Measurements from ENCODE around the gene RAI1. TPM values are rescaled to one million over a fixed set of nuclear protein-coding genes. Genes with fewer than 3 reads are reported as not detected.

RAI1 gene
- total RNA-seq, 1 donor from 2014 or later = 31.2 TPM

GRCh38 chr17:17729620-17730249, 48.5 kb downstream of the RAI1 start:
- ATAC-seq (ENCODE audit: low read depth) = peak; percentile 93
- H3K4me3 Mint-ChIP-seq = no peak overlapping the region
- TF ChIP-seq CTCF (IDR thresholded peaks at IDR 0.05) = no peak
- H3K27me3 Mint-ChIP-seq = no peaks in the 10 kb centered on the region
- no peak overlapping the region for H3K27ac Mint-ChIP-seq
- H3K36me3 Mint-ChIP-seq (ENCODE audit: low read depth) = no peaks in the 10 kb centered on the region
- DNase-seq = no peak
- no peaks in the 10 kb centered on the region for H3K9me3 Mint-ChIP-seq
- H3K4me1 Mint-ChIP-seq = peaks cover 16% of the 10 kb centered on the region
- CTCF ChIA-PET = interaction anchor here (0.7 to 1.0 kb wide), 2 partner anchors 18 to 48 kb away, joined by 3 read pairs; partner anchors contain the start of gene RAI1
- intact Hi-C loops (cut with micrococcal nuclease) = loop anchor here (2.0 kb wide), 3 partner anchors 19 to 131 kb away; no protein-coding TSS in a partner anchor
- POLR2A ChIA-PET = interaction anchor here (0.9 kb wide), 1 partner anchor 21 kb away, joined by 3 read pairs; no protein-coding TSS in a partner anchor

GRCh38 chr17:17730250-17730935, 49.1 kb downstream of the RAI1 start:
- DNase-seq = no peak
- TF ChIP-seq CTCF (IDR thresholded peaks at IDR 0.05) = no peak
- ChIA-PET CTCF (no interaction called here), POLR2A (no interaction called here)
- no peak overlapping the region for H3K4me3 Mint-ChIP-seq
- H3K36me3 Mint-ChIP-seq (ENCODE audit: low read depth) = no peaks in the 10 kb centered on the region
- H3K9me3 Mint-ChIP-seq = no peaks in the 10 kb centered on the region
- intact Hi-C loops (cut with micrococcal nuclease) = no loop called here
- peaks cover 15% of the 10 kb centered on the region for H3K4me1 Mint-ChIP-seq
- H3K27me3 Mint-ChIP-seq = no peaks in the 10 kb centered on the region
- ATAC-seq (ENCODE audit: low read depth) = no peak
- H3K27ac Mint-ChIP-seq = no peak overlapping the region

GRCh38 chr17:17732444-17732843, 51.2 kb downstream of the RAI1 start:
- no peaks in the 10 kb centered on the region for H3K36me3 Mint-ChIP-seq (ENCODE audit: low read depth)
- no peaks in the 10 kb centered on the region for H3K27me3 Mint-ChIP-seq
- H3K4me1 Mint-ChIP-seq = peaks cover 30% of the 10 kb centered on the region
- H3K27ac Mint-ChIP-seq = no peak overlapping the region
- H3K4me3 Mint-ChIP-seq = no peak overlapping the region
- DNase-seq (no peak), ATAC-seq (ENCODE audit: low read depth) (no peak)
- POLR2A ChIA-PET = no interaction called here
- H3K9me3 Mint-ChIP-seq = no peaks in the 10 kb centered on the region
- intact Hi-C loops (cut with micrococcal nuclease) = no loop called here
- CTCF ChIA-PET = no interaction called here
- TF ChIP-seq CTCF (IDR thresholded peaks at IDR 0.05) = no peak

GRCh38 chr17:17732892-17733670, 51.8 kb downstream of the RAI1 start:
- Mint-ChIP-seq H3K4me1 (peaks cover 35% of the 10 kb centered on the region), H3K27me3 (no peaks in the 10 kb centered on the region), H3K36me3 (ENCODE audit: low read depth) (no peaks in the 10 kb centered on the region), H3K9me3 (no peaks in the 10 kb centered on the region), H3K27ac (no peak overlapping the region), H3K4me3 (no peak overlapping the region)
- intact Hi-C loops (cut with micrococcal nuclease) = no loop called here
- ATAC-seq (ENCODE audit: low read depth) (no peak), DNase-seq (no peak)
- ChIA-PET POLR2A (no interaction called here), CTCF (no interaction called here)
- TF ChIP-seq CTCF (IDR thresholded peaks at IDR 0.05) = no peak
